Esophagus mucosa (tissue), 1 donor: Measurements from ENCODE around the gene NKAIN2. TPM values are rescaled to one million over a fixed set of nuclear protein-coding genes. Genes with fewer than 3 reads are reported as not detected.
"Not testable (repeated sequence)": the region's sequence is repeated elsewhere in the genome, so short reads cannot be mapped to it uniquely, and the experiment has no call there.

Source experiments
- ATAC-seq: fragments of 200-7000 bp; cut with Tn5 transposase; one replicate; pipeline ENCODE4 v1.9.1; 2020
- total RNA-seq: library from RNA; stranded (reverse); gene quantifications from one replicate; pipeline ENCODE4 v1.2.4, GENCODE V29; 2023
- donor health status: DM: yes; HTN: yes; CAD: no.

NKAIN2 gene
- total RNA-seq, 1 donor from 2014 or later: not detected

GRCh38 chr6:124522335-124522734 lies 718.7 kb downstream of the NKAIN2 start:
- ATAC-seq: no peak

- ATAC-seq: no peak
Measured at GRCh38 chr6:124524491-124525200, 721.0 kb downstream of the NKAIN2 start.

- no peak for ATAC-seq
Measured at GRCh38 chr6:124530926-124531325, 727.3 kb downstream of the NKAIN2 start.

- ATAC-seq: no peak
Measured at GRCh38 chr6:124535299-124535698, 731.6 kb downstream of the NKAIN2 start.

GRCh38 chr6:124535746-124536145 lies 732.1 kb downstream of the NKAIN2 start:
- no peak for ATAC-seq

- ATAC-seq: no peak
Measured at GRCh38 chr6:124536157-124536841, 732.6 kb downstream of the NKAIN2 start.

- ATAC-seq: no peak
Measured at GRCh38 chr6:124536842-124537191, 733.2 kb downstream of the NKAIN2 start.

- ATAC-seq: no peak
Measured at GRCh38 chr6:124539096-124539495, 735.4 kb downstream of the NKAIN2 start.

- ATAC-seq: no peak
Measured at GRCh38 chr6:124541573-124541972, 737.9 kb downstream of the NKAIN2 start.

GRCh38 chr6:124546601-124547000 lies 742.9 kb downstream of the NKAIN2 start:
- no peak for ATAC-seq

GRCh38 chr6:124551711-124552233 lies 748.1 kb downstream of the NKAIN2 start:
- ATAC-seq: no peak

- ATAC-seq: no peak
Measured at GRCh38 chr6:124557873-124558272, 754.2 kb downstream of the NKAIN2 start.

- ATAC-seq: not testable (repeated sequence)
Measured at GRCh38 chr6:124560078-124560477, 756.4 kb downstream of the NKAIN2 start.

- no peak for ATAC-seq
Measured at GRCh38 chr6:124560873-124561567, 757.4 kb downstream of the NKAIN2 start.

GRCh38 chr6:124561635-124562130 lies 758.0 kb downstream of the NKAIN2 start:
- ATAC-seq: no peak

- ATAC-seq: not testable (repeated sequence)
Measured at GRCh38 chr6:124564125-124564524, 760.5 kb downstream of the NKAIN2 start.

- ATAC-seq: no peak
Measured at GRCh38 chr6:124567401-124567800, 763.7 kb downstream of the NKAIN2 start.

- ATAC-seq: no peak
Measured at GRCh38 chr6:124573953-124574352, 770.3 kb downstream of the NKAIN2 start.

- ATAC-seq: no peak
Measured at GRCh38 chr6:124577734-124578281, 774.1 kb downstream of the NKAIN2 start.

- no peak for ATAC-seq
Measured at GRCh38 chr6:124590001-124590400, 786.3 kb downstream of the NKAIN2 start.

GRCh38 chr6:124599656-124600055 lies 796.0 kb downstream of the NKAIN2 start:
- no peak for ATAC-seq

- no peak for ATAC-seq
Measured at GRCh38 chr6:124604719-124605118, 801.1 kb downstream of the NKAIN2 start.

GRCh38 chr6:124607119-124607627 lies 803.5 kb downstream of the NKAIN2 start:
- no peak for ATAC-seq
